22Rv1 (cell line): ENCODE results near the gene HLCS.

ENCODE experiments used
- CTCF ChIP-seq: fragments of 450-650 bp; IDR thresholded peaks from 2 replicates; pipeline ENCODE4 v1.5.1; 2017; ENCODE audit warnings: mild to moderate bottlenecking
- ZFX ChIP-seq: fragments of 450-650 bp; IDR thresholded peaks from 2 replicates; pipeline ENCODE4 v1.6.1; 2017; ENCODE audit warnings: antibody characterized with exemption, borderline replicate concordance

- TF ChIP-seq CTCF: no peak
- TF ChIP-seq ZFX: no peak
Measured at GRCh38 chr21:36968414-36968813, 1.9 kb upstream of the HLCS start.
